HG03460 (cell line): ENCODE measurements around the gene PRELID2.
"Not testable (repeated sequence)": the region's sequence is repeated elsewhere in the genome, so short reads cannot be mapped to it uniquely, and the experiment has no call there.

ENCODE experiments used
- ATAC-seq: cut with Tn5 transposase; IDR thresholded peaks from one replicate; pipeline ENCODE4 v1.9.1; 2021; ENCODE audit not compliant: unreplicated experiment

Gene PRELID2

GRCh38 chr5:145798503-145798902 lies 36.6 kb downstream of the PRELID2 start:
- not testable (repeated sequence) for ATAC-seq

- no peak for ATAC-seq
Measured at GRCh38 chr5:145797336-145797735, 37.8 kb downstream of the PRELID2 start.

- no peak for ATAC-seq
Measured at GRCh38 chr5:145796318-145796717, 38.8 kb downstream of the PRELID2 start.

GRCh38 chr5:145793574-145793973 lies 41.6 kb downstream of the PRELID2 start:
- ATAC-seq = no peak

- ATAC-seq = no peak
Measured at GRCh38 chr5:145792840-145793239, 42.3 kb downstream of the PRELID2 start.

- ATAC-seq = no peak
Measured at GRCh38 chr5:145791866-145792265, 43.3 kb downstream of the PRELID2 start.

- ATAC-seq = no peak
Measured at GRCh38 chr5:145787996-145788395, 47.1 kb downstream of the PRELID2 start.

- ATAC-seq = no peak
Measured at GRCh38 chr5:145787507-145787906, 47.6 kb downstream of the PRELID2 start.

GRCh38 chr5:145787001-145787400 lies 48.1 kb downstream of the PRELID2 start:
- ATAC-seq = no peak

GRCh38 chr5:145780982-145781381 lies 54.2 kb downstream of the PRELID2 start:
- no peak for ATAC-seq

GRCh38 chr5:145778144-145778900 lies 56.8 kb downstream of the PRELID2 start:
- ATAC-seq = no peak

GRCh38 chr5:145777445-145778063 lies 57.6 kb downstream of the PRELID2 start:
- ATAC-seq = no peak

- no peak for ATAC-seq
Measured at GRCh38 chr5:145776886-145777285, 58.3 kb downstream of the PRELID2 start.

GRCh38 chr5:145775893-145776444 lies 59.2 kb downstream of the PRELID2 start:
- ATAC-seq = no peak

- no peak for ATAC-seq
Measured at GRCh38 chr5:145775411-145775810, 59.7 kb downstream of the PRELID2 start.

GRCh38 chr5:145774442-145774841 lies 60.7 kb downstream of the PRELID2 start:
- no peak for ATAC-seq

- ATAC-seq = no peak
Measured at GRCh38 chr5:145772466-145772865, 62.7 kb downstream of the PRELID2 start.

GRCh38 chr5:145768863-145769262 lies 66.3 kb downstream of the PRELID2 start:
- no peak for ATAC-seq

- no peak for ATAC-seq
Measured at GRCh38 chr5:145764325-145764724, 70.8 kb downstream of the PRELID2 start.

- ATAC-seq = no peak
Measured at GRCh38 chr5:145762833-145763232, 72.3 kb downstream of the PRELID2 start.

GRCh38 chr5:145761254-145761653 lies 73.9 kb downstream of the PRELID2 start:
- ATAC-seq = no peak

GRCh38 chr5:145760660-145761059 lies 74.5 kb downstream of the PRELID2 start:
- ATAC-seq = no peak
